GM19468 (cell line): ENCODE data around the gene PNMA8C.
"Not testable (repeated sequence)": the region's sequence is repeated elsewhere in the genome, so short reads cannot be mapped to it uniquely, and the experiment has no call there.

Experiments used
- ATAC-seq: cut with Tn5 transposase; IDR thresholded peaks from one replicate; pipeline ENCODE4 v1.9.1; 2021; ENCODE audit warnings: mild to moderate bottlenecking, moderate library complexity, moderate number of reproducible peaks; ENCODE audit not compliant: unreplicated experiment; ENCODE audit errors: extremely low read depth

The PNMA8C gene

GRCh38 chr19:46412650-46413261 is 16.0 kb downstream of the PNMA8C start:
- ATAC-seq, result no peak

- ATAC-seq, result no peak
Observed at GRCh38 chr19:46411925-46412649, 16.6 kb downstream of the PNMA8C start.

- no peak for ATAC-seq
Observed at GRCh38 chr19:46411088-46411924, 17.4 kb downstream of the PNMA8C start.

- no peak for ATAC-seq
Observed at GRCh38 chr19:46410205-46411087, 18.3 kb downstream of the PNMA8C start.

- no peak for ATAC-seq
Observed at GRCh38 chr19:46409191-46409590, 19.5 kb downstream of the PNMA8C start.

- no peak for ATAC-seq
Observed at GRCh38 chr19:46408664-46409039, 20.1 kb downstream of the PNMA8C start.

- ATAC-seq, result no peak
Observed at GRCh38 chr19:46407856-46408663, 20.7 kb downstream of the PNMA8C start.

- no peak for ATAC-seq
Observed at GRCh38 chr19:46406976-46407375, 21.8 kb downstream of the PNMA8C start.

- no peak for ATAC-seq
Observed at GRCh38 chr19:46404753-46405468, 23.8 kb downstream of the PNMA8C start.

GRCh38 chr19:46404055-46404752 is 24.5 kb downstream of the PNMA8C start:
- no peak for ATAC-seq

- no peak for ATAC-seq
Observed at GRCh38 chr19:46402725-46403124, 26.0 kb downstream of the PNMA8C start.

GRCh38 chr19:46397801-46398479 is 30.8 kb downstream of the PNMA8C start:
- ATAC-seq, result not testable (repeated sequence)

- no peak for ATAC-seq
Observed at GRCh38 chr19:46394402-46394797, 34.3 kb downstream of the PNMA8C start.

- no peak for ATAC-seq
Observed at GRCh38 chr19:46393456-46394401, 35.0 kb downstream of the PNMA8C start.

- no peak for ATAC-seq
Observed at GRCh38 chr19:46392837-46393236, 35.9 kb downstream of the PNMA8C start.

- ATAC-seq, result no peak
Observed at GRCh38 chr19:46392252-46392801, 36.4 kb downstream of the PNMA8C start.
